DMS53 treated with DMSO at 0.1 percent for 48 hours (cell line): ENCODE measurements around the gene SPRTN.
A peak's percentile ranks its signal among the peaks of the same experiment; 100 is the strongest.

Source experiments
- DNase-seq: peaks from one replicate; lab custom pipeline; 2025; ENCODE audit not compliant: unreplicated experiment; lab: John Stamatoyannopoulos, UW

The SPRTN gene, protein sequence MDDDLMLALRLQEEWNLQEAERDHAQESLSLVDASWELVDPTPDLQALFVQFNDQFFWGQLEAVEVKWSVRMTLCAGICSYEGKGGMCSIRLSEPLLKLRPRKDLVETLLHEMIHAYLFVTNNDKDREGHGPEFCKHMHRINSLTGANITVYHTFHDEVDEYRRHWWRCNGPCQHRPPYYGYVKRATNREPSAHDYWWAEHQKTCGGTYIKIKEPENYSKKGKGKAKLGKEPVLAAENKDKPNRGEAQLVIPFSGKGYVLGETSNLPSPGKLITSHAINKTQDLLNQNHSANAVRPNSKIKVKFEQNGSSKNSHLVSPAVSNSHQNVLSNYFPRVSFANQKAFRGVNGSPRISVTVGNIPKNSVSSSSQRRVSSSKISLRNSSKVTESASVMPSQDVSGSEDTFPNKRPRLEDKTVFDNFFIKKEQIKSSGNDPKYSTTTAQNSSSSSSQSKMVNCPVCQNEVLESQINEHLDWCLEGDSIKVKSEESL

DNA sequence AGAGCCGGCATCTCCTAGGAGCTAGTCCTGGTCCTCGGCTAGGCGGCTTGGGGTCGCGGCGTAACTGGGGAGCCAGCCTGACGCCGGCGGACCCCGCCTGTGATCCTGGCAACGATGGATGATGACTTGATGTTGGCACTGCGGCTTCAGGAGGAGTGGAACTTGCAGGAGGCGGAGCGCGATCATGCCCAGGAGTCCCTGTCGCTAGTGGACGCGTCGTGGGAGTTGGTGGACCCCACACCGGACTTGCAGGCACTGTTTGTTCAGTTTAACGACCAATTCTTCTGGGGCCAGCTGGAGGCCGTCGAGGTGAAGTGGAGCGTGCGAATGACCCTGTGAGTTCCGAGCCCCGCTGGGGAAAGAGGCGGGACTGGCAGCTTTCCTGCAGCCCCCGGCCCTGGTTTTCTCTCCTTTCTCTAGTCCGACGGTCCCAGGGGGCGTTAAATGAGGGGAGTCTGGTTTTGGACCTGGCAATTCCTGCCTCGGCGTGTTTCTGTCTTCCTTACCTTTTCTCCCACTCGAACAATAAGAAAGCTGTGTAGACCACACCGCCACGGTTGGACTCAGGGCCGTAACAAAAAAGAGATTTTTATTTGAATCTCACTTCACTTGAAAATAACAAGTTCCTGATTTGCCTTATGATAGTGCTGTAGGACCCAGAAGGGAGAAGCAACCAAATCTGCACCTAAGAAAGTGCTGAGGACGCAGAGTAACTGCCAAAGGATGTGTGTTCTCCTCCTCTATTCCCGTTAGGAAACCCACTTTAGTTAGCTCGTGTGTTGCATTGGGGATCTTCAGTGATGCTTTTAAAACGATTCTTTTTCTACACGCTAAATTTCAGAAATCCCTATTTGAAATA, at the start of gene SPRTN:
TSS of gene SPRTN (plus strand) at position 24 of the 859 bp plus-strand sequence. CDS start at position 115, 91 bp downstream.
- no peak for DNase-seq

- DNase-seq: no peak
These were observed 42.2 kb upstream of the SPRTN start for GRCh38 chr1:231295938-231296337.

DNA sequence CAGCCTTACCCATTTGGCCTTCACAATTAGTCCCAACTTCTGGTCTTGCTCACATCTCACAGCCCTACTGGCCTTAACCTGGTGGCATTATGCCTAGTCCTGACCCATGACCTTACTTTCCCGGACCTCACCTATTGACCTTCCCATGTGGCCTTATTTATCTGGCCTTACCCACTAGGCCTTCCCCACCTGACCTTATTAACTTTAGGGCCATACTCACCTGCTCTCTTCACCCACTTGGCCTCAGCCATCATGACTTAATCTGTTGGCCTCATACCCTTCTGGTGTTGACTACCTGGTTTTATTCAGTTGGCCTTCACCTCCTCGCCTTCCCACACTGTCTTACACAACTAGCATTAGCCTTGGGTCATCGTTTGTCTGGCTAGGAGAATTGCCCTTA, 36.1 kb upstream of the SPRTN start:
- DNase-seq: no peak

DNA sequence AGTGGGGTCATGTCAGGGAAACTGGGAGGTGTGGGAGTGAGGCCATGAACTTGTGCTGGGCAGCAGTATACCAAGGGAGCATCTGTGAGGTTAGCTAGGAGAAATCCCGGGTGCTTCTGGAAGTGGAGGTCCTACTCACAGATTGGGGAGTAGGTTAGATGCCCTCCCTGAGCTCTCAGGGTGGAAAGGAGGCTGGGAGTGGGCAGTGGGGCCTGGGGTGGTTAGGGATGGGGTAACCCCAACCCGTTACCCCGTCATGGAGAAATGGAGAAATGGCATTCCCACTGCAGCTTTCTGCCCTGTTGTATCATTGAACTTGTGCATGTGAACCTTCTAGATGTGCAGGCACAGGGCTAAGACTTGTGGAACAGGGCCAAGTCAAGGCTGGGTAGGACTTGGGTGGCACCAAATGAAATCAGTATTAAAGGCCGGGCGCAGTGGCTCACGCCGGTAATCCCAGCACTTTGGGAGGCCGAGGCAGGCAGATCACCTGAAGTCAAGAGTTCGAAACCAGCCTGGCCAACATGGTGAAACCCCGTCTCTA, 27.6 kb upstream of the SPRTN start:
- no peak for DNase-seq

DNA sequence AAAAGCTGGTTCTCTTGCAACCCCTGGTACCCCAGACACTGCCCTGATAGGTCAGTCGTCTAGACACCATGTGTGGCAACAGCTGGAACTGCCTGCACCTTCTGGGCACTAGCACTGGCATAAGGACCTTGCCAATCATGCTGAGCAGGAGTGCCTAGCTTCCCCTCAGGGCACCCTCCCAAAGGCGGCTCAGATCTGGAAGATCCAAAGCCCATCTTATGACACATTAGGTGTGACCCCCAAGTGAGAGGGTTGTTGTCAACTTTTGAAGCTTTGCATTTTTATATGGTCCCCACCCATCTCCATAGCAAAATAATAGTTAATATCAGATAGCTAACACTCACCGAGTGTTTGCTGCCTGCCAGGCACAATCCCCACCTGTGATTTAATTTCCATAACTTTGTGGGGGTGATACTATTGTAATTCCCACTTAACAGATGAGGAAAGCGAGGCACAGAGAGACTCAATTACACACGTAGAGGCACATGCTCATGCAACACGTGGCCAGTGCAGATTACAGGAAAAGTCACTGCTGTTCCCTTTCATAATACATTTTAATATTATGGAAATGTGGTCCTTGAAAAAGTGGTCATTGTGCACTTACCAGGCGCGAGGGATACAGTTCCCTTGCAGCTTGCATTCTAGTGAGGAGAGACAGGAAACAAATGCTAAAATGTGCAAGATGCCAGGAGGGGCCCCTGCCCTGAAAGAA, 26.2 kb upstream of the SPRTN start:
- no peak for DNase-seq

DNA sequence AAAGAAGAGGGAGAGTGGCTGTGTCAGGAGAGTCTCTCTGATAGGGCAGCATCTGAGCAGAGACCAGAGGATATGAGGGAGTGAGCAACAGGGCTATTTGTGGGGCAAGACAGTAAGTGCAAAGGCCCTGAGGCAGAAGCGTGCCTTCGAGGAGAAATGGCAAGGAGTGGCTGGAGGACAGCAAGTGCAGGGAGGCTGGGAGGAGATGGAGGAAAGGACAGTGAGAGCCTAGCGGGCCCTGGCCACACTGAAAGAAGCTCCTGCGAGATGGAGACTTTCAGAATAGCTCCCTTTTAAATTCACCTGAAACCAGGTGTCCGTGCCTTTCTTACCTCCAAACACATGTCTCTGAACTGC, 25.7 kb upstream of the SPRTN start:
- DNase-seq: no peak

- no peak for DNase-seq
These were observed 24.4 kb upstream of the SPRTN start for GRCh38 chr1:231313661-231314060.

GRCh38 chr1:231315887-231316286, 22.2 kb upstream of the SPRTN start:
- peak; percentile 7 for DNase-seq

GRCh38 chr1:231317306-231318014, 20.6 kb upstream of the SPRTN start:
- DNase-seq: no peak

GRCh38 chr1:231318015-231318355, 20.1 kb upstream of the SPRTN start:
- no peak for DNase-seq

- no peak for DNase-seq
These were observed 19.5 kb upstream of the SPRTN start for GRCh38 chr1:231318568-231318967.

- no peak for DNase-seq
These were observed 19.0 kb upstream of the SPRTN start for GRCh38 chr1:231319080-231319479.

DNA sequence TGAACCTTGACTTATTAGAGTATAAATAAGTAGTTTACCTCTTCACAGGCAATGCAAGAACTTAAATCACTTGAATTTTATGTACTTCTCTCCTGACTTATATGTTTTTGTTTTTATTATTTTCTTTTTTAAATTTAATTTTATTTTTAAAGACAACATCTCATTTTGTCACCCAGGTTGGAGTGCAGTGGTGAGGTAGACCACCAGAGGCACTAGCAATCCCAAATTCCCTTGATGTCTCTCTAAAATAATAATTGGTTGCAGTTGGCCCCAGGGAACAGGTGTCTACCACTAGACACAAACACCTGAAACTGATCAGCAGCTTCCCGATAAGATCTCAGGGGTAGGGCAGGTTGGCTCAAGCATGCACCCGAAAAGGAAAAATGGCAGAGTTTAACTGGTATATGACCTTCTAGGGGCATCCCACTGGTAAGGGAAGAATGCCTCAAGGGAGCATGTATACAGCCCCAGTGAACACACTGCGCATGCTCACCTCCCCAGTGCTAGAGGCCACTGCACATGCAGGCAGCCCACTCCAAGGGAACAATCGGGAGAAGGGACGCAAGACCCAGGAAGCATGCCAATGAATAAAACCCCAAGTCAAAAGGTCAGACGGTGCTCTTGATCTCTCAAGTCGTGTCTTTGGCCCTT, 15.1 kb upstream of the SPRTN start:
- DNase-seq: no peak

DNA sequence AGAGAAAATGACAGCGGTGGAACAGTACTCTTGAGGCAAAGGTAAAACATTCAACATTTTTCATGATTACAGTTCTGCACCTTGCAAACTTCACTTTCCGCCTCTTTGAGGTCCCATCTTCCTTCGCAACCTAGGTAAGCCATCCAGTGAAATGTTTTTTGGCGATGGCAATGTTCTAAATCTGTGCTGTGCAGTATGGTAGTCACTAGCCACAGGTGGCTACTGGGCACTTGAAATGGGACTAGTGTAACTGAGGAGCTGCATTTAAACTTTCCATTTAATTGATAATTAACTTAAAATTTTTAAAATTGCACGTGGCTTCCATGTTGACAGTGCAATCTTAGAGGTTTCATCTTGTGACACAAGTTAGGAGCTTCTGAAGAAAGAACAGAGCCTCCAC, 13.4 kb upstream of the SPRTN start:
- DNase-seq: no peak

GRCh38 chr1:231326248-231326647, 11.8 kb upstream of the SPRTN start:
- no peak for DNase-seq

DNA sequence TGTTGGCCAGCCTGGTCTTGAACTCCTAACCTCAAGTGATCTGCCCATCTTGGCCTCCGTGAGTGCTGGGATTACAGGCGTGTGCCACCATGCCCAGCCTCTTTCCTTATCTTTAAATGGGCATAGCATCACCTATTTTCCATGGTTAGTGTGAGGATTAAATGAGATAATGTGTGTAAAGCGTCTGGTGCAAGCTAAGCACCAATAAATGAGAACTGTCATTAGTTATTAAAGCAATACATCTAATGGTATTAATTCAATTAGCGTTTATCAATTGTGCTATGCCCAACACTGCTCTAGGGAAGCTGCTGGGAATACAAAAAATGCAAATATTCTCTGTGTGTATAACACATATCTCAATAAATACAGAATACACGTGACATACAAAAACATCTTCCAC, 10.5 kb upstream of the SPRTN start:
- DNase-seq: no peak

DNA sequence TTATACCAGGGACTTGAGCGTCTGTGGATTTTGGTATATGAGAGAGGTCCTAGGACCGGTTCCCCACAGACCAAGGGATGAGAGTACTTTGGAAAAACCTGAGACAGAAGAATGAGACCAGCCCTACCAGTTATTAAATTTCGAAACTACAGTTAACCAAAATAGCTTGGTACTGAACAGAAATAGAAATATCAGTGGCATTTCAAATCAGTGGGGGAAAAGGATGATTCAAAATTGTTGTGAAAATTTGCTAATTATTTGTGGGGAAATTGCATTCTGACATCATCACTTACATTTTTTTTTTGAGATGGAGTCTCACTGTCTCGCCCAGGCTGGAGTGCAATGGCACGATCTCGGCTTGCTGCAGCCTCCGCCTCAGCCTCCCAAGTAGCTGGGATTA, 8.6 kb upstream of the SPRTN start:
- no peak for DNase-seq

GRCh38 chr1:231332761-231333160, 5.3 kb upstream of the SPRTN start:
- no peak for DNase-seq

DNA sequence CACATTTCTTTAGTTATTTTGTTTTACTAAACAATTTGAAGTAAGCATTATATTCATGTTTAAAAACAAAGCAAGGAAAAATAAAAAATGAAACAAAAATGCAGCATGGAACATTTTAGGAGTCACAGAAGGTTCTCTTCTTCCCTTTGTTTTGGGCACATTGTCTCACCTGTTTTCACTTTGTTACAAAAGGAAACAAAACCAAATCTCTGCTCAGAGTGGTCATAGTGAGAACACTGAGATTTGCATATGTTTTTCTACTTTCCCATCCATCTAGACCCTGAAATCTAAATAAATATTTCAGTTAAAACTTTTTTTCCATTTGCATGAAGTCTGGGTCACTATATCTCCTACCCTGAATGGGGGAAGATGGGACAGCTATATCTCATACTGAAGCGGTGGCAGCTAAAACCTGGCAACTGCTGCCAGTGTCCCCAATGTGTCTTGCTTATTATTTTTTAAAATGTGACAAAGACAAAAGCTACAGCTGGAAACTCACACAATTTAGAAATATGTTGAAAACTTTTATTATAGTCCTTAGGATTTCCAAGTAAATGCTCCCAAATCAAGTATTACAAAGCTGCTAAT, 3.9 kb upstream of the SPRTN start:
- DNase-seq: no peak

DNA sequence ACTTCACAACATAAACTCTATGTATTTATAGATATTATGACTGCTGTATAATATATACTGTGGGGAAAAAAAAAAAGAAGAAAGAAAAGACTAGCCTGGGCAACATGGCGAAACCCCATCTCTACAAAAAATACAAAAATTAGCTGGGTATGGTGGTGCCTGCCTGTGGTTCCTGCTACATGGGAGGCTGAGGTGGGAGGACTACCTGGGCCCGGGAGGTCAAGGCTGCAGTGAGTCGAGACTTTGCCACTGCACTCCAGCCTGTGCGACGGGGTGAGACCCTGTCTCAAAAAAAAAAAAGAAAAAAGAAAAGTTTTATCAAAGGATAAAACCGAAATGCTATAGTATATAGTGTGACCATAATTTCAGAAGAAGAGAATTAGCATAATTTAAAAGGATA, 3.1 kb upstream of the SPRTN start:
- DNase-seq: no peak
